Endodermal cell (in vitro differentiated cells): ENCODE results near the gene KRT33A. TPM values are rescaled to one million over a fixed set of nuclear protein-coding genes. Genes with fewer than 3 reads are reported as not detected.
A peak's percentile ranks its signal among the peaks of the same experiment; 100 is the strongest.

Source experiments
- DNase-seq: peaks from one replicate; pipeline ENCODE4 v3.0.0-alpha.2; 2017
- H3K27ac ChIP-seq: 2 replicates; pipeline ENCODE4 v1.5.1; 2013; ENCODE audit warnings: mild to moderate bottlenecking, low read depth, low read length, moderate library complexity
- H3K27me3 ChIP-seq: 2 replicates; pipeline ENCODE4 v1.6.1; 2013; ENCODE audit warnings: mild to moderate bottlenecking, low read length, moderate library complexity; ENCODE audit not compliant: insufficient read depth, control insufficient read depth, poor library complexity, severe bottlenecking
- H3K36me3 ChIP-seq: 2 replicates; pipeline ENCODE4 v1.7.0; 2013; ENCODE audit warnings: mild to moderate bottlenecking, low read length, moderate library complexity; ENCODE audit not compliant: control insufficient read depth, insufficient read depth
- H3K4me1 ChIP-seq: one replicate; pipeline ENCODE4 v1.7.0; 2013; ENCODE audit warnings: low read length; ENCODE audit not compliant: control insufficient read depth, insufficient read depth
- H3K4me3 ChIP-seq: 2 replicates; pipeline ENCODE4 v1.5.1; 2013; ENCODE audit warnings: mild to moderate bottlenecking, low read length, moderate library complexity
- H3K9ac ChIP-seq: 2 replicates; pipeline ENCODE4 v1.6.1; 2013; ENCODE audit warnings: mild to moderate bottlenecking, low read length, moderate library complexity; ENCODE audit not compliant: poor library complexity, severe bottlenecking; ENCODE audit errors: extremely low read depth
- H3K9me3 ChIP-seq: 2 replicates; pipeline ENCODE4 v1.6.1; 2013; ENCODE audit warnings: mild to moderate bottlenecking, low read length, moderate library complexity; ENCODE audit not compliant: control insufficient read depth
- H3K27ac Mint-ChIP-seq: 2 replicates; pipeline ENCODE4 v1.8.0; 2020; ENCODE audit warnings: mixed read lengths
- H3K27me3 Mint-ChIP-seq: 2 replicates; pipeline ENCODE4 v1.8.0; 2021; ENCODE audit warnings: mild to moderate bottlenecking, mixed read lengths; ENCODE audit not compliant: insufficient read depth
- H3K36me3 Mint-ChIP-seq: 2 replicates; pipeline ENCODE4 v1.8.0; 2020; ENCODE audit warnings: low read depth, mixed read lengths
- H3K4me1 Mint-ChIP-seq: 2 replicates; pipeline ENCODE4 v1.8.0; 2020; ENCODE audit warnings: mixed read lengths
- H3K4me3 Mint-ChIP-seq: 2 replicates; pipeline ENCODE4 v1.8.0; 2020; ENCODE audit warnings: mild to moderate bottlenecking, moderate library complexity, mixed read lengths
- H3K9me3 Mint-ChIP-seq: 2 replicates; pipeline ENCODE4 v1.8.0; 2020; ENCODE audit warnings: mild to moderate bottlenecking, mixed read lengths
- WGBS, 2 experiments: methylation state at CpG; one replicate each; pipeline versions ENCODE4 v1.1.5 to v1.1.7; 2013; ENCODE audit warnings: missing lambda C conversion rate in 2 of 2, mixed read lengths in 1 of 2; ENCODE audit not compliant: insufficient coverage in 1 of 2, insufficient read length in 1 of 2; 5-methylcytosine and 5-hydroxymethylcytosine counted together
- total RNA-seq, 2 donors: library from RNA; stranded (reverse); fragmentation: NEBNext Ultra II Directional in 1 of 2; extraction: Animal tissue kit (Norgen Biotek cat#: 25700) in 1 of 2; gene quantifications; 2 replicates in 1 of 2; 3 replicates in 1 of 2; pipeline ENCODE4 v1.2.1, GENCODE V29; 2021
- TF ChIP-seq, protein P1 (sequence below): fragments of 200-600 bp; sonication (generic); conservative IDR thresholded peaks from 2 replicates; pipeline ENCODE4 v1.5.0; 2021; ENCODE audit warnings: antibody characterized with exemption, mild to moderate bottlenecking

Gene KRT33A
- total RNA-seq, 2 donors from 2014 or later: not detected

DNA sequence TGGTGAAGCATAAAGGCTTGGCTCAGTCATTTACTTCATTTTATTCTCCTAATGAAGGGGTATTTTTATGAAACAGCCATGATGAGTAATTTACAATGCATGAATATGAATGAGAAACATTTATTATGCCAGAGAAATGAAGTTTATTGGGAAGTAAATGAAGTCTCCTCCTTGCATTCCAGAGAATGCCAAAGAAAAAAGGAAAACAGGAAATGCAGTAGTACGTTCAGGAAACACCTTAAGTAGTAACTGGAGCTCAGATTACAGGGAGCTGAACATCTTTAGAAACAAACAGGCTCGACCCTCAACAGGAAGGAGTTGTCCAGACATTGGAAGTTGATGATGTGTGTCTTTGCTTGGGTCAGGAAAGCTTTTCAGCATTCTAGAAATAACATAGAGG lies 26.9 kb upstream of the KRT33A start:
- Histone ChIP-seq H3K27ac (no peak overlapping the region), H3K9ac (no peak overlapping the region), H3K36me3 (no peaks in the 10 kb centered on the region), H3K4me1 (no peaks in the 10 kb centered on the region), H3K27me3 (no peaks in the 10 kb centered on the region), H3K9me3 (peaks cover 3% of the 10 kb centered on the region), H3K4me3 (no peak overlapping the region)
- WGBS, 2 experiments: 62 to 77% methylated on average over 2 of the region's 2 CpGs
- H3K4me1 Mint-ChIP-seq: no peaks in the 10 kb centered on the region
- no peaks in the 10 kb centered on the region for H3K36me3 Mint-ChIP-seq
- H3K9me3 Mint-ChIP-seq: peaks cover 2% of the 10 kb centered on the region
- H3K27ac Mint-ChIP-seq: no peak overlapping the region
- TF ChIP-seq, protein P1, sequence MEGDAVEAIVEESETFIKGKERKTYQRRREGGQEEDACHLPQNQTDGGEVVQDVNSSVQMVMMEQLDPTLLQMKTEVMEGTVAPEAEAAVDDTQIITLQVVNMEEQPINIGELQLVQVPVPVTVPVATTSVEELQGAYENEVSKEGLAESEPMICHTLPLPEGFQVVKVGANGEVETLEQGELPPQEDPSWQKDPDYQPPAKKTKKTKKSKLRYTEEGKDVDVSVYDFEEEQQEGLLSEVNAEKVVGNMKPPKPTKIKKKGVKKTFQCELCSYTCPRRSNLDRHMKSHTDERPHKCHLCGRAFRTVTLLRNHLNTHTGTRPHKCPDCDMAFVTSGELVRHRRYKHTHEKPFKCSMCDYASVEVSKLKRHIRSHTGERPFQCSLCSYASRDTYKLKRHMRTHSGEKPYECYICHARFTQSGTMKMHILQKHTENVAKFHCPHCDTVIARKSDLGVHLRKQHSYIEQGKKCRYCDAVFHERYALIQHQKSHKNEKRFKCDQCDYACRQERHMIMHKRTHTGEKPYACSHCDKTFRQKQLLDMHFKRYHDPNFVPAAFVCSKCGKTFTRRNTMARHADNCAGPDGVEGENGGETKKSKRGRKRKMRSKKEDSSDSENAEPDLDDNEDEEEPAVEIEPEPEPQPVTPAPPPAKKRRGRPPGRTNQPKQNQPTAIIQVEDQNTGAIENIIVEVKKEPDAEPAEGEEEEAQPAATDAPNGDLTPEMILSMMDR: no peak
- no peak overlapping the region for H3K4me3 Mint-ChIP-seq
- DNase-seq: peak; percentile 39
- peaks cover 5% of the 10 kb centered on the region for H3K27me3 Mint-ChIP-seq

DNA sequence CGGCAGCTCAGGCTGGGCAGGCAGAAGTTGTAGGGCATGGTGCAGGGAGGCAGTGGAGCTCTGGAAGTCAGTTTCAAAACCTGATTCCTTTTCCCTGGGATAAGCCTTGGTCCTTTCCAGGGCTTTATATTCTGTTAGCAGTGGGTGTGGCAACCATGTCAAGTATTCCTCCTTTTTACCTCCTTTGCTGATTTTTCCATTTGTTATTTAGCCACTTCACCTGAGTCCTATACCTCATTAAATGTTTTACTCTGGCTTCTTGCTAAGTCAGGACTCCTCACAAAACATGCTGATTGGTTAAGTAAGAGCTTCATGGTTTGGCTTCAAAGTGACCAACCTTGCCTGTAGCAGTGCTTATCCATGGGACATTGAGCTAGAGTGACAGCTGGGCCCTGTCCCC lies 19.1 kb upstream of the KRT33A start, which contains the start of gene KRT33B:
KRT33B (minus strand) TSS at position 101 of the 400 bp plus-strand sequence; CDS start at position 38, 63 bp downstream.
- no peak within 1 kb of the TSS for H3K9ac ChIP-seq
- no peaks in the 10 kb centered on the region for H3K36me3 Mint-ChIP-seq
- WGBS, 2 experiments: 92 to 100% methylated on average over 1 of the region's 1 CpG
- no peak within 1 kb of the TSS for H3K27ac Mint-ChIP-seq
- TF ChIP-seq, protein P1: no peak
- H3K4me1 Mint-ChIP-seq: no peaks in the 10 kb centered on the region
- no peaks in the 10 kb centered on the region for H3K27me3 ChIP-seq
- H3K4me1 ChIP-seq: no peaks in the 10 kb centered on the region
- H3K27me3 Mint-ChIP-seq: no peaks in the 10 kb centered on the region
- no peak within 1 kb of the TSS for H3K4me3 Mint-ChIP-seq
- H3K36me3 ChIP-seq: no peaks in the 10 kb centered on the region
- peaks cover 3% of the 10 kb centered on the region for H3K9me3 ChIP-seq
- no peak within 1 kb of the TSS for H3K4me3 ChIP-seq
- peak; percentile 18 for DNase-seq
- H3K27ac ChIP-seq: no peak within 1 kb of the TSS
- H3K9me3 Mint-ChIP-seq: no peaks in the 10 kb centered on the region

DNA sequence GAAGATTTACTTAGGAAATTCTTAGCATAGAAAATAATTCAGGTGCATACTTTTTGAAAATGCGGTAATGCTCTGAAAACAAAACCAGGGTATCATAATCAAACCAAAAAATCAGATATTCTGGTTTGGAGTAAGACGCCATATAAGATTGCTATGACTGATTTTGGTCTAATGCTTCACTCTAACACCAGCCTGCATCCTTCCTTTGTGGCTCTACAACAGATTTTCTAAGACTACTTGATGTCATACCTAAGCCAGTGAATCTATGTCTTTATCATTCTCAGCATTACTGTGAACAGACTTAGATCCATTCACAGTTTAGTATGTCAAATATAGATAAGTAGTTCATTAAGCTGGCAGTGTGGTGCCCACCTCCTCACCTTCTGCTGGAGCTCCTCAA lies 18.4 kb upstream of the KRT33A start:
- Histone ChIP-seq H3K4me3 (no peak overlapping the region), H3K9me3 (no peaks in the 10 kb centered on the region), H3K9ac (no peak overlapping the region), H3K36me3 (no peaks in the 10 kb centered on the region), H3K27me3 (no peaks in the 10 kb centered on the region), H3K4me1 (no peaks in the 10 kb centered on the region), H3K27ac (no peak overlapping the region)
- Mint-ChIP-seq H3K4me3 (no peak overlapping the region), H3K36me3 (no peaks in the 10 kb centered on the region), H3K27me3 (no peaks in the 10 kb centered on the region), H3K4me1 (no peaks in the 10 kb centered on the region), H3K27ac (no peak overlapping the region), H3K9me3 (no peaks in the 10 kb centered on the region)
- WGBS, 2 experiments: 94 to 98% methylated on average over 2 of the region's 2 CpGs
- no peak for DNase-seq
- TF ChIP-seq, protein P1: no peak
